Endothelial cell of umbilical vein (primary cell): ENCODE data around the gene ELOA. TPM values are rescaled to one million over a fixed set of nuclear protein-coding genes. Genes with fewer than 3 reads are reported as not detected.

Experiments used
- BruUV-seq: library from RNA; stranded (reverse); fragments of 400-500 nt; replicated peaks from 2 replicates; lab custom pipeline; 2021; lab: Mats Ljungman, UMichigan
- CTCF ChIA-PET: fragments of 300-600, 350-600 bp; sonication (Branson Sonifier 250); formaldehyde crosslinking; loops from one replicate; lab custom pipeline; 2021; ENCODE audit warnings: antibody characterized with exemption, inconsistent platforms; lab: Charles Lee
- POLR2A ChIA-PET: fragments of 300-600, 350-600 bp; sonication (Branson Sonifier 250); formaldehyde crosslinking; loops from one replicate; lab custom pipeline; 2021; ENCODE audit warnings: antibody characterized with exemption, inconsistent platforms; lab: Charles Lee
- DNase-seq: peaks from one replicate; pipeline ENCODE4 v3.0.0-alpha.2; 2011; ENCODE audit warnings: low read depth, low spot score
- FAIRE-seq: peaks from 2 replicates; lab custom pipeline; 2011; peaks lifted over from hg19 to GRCh38; lab: Jason Lieb, UNC
- H2AFZ ChIP-seq: 2 replicates; pipeline ENCODE4 v1.6.0; 2012; ENCODE audit warnings: low read depth, low read length, control low read depth, inconsistent platforms
- H3K27ac ChIP-seq: 2 replicates; pipeline ENCODE4 v1.5.1; 2011; ENCODE audit warnings: low read depth, mild to moderate bottlenecking, control low read depth, low read length, moderate library complexity; ENCODE audit not compliant: insufficient read depth
- H3K27me3 ChIP-seq, 2 experiments: 2 replicates each; pipeline versions ENCODE4 v1.6.0 to v1.6.1; 2011; ENCODE audit warnings: low read length in 2 of 2, mixed read lengths in 1 of 2; ENCODE audit not compliant: control insufficient read depth in 2 of 2, insufficient read depth in 2 of 2
- H3K36me3 ChIP-seq, 2 experiments: 2 replicates in 1 of 2; 3 replicates in 1 of 2; pipeline ENCODE4 v1.5.1; 2011; ENCODE audit warnings: low read length in 2 of 2, mild to moderate bottlenecking in 1 of 2, moderate library complexity in 1 of 2; ENCODE audit not compliant: control insufficient read depth in 2 of 2, insufficient read depth in 2 of 2; ENCODE audit errors: extremely low read depth in 1 of 2
- H3K4me1 ChIP-seq: 3 replicates; pipeline ENCODE4 v1.5.1; 2011; ENCODE audit warnings: mild to moderate bottlenecking, low read length; ENCODE audit not compliant: control insufficient read depth, insufficient read depth; ENCODE audit errors: extremely low read depth
- H3K4me2 ChIP-seq: 2 replicates; pipeline ENCODE4 v1.6.1; 2011; ENCODE audit warnings: low read length, control low read depth, mixed read lengths; ENCODE audit not compliant: insufficient read depth
- H3K4me3 ChIP-seq, 3 experiments: fragments of 200-600 bp in 1 of 3; sonication (generic), shearing (Covaris generic) in 1 of 3; replicated peaks in 1 of 3; 2 replicates each; pipeline ENCODE4 v1.5.1; 2011 to 2016; ENCODE audit warnings: control low read depth in 3 of 3, low read length in 3 of 3, mild to moderate bottlenecking in 2 of 3, inconsistent platforms in 1 of 3, low read depth in 1 of 3, moderate library complexity in 1 of 3; ENCODE audit not compliant: insufficient read depth in 1 of 3
- H3K79me2 ChIP-seq: 2 replicates; pipeline ENCODE4 v1.6.0; 2012; ENCODE audit warnings: low read length, inconsistent platforms; ENCODE audit not compliant: control insufficient read depth, insufficient read depth
- H3K9ac ChIP-seq: replicated peaks from 2 replicates; pipeline ENCODE3; 2011; ENCODE audit warnings: low read length, control low read depth; ENCODE audit not compliant: insufficient read depth; ENCODE audit errors: extremely low read depth
- H3K9me1 ChIP-seq: replicated peaks from 3 replicates; pipeline ENCODE4 v1.6.0; 2011; ENCODE audit warnings: mild to moderate bottlenecking, low read length; ENCODE audit not compliant: control insufficient read depth, insufficient read depth; ENCODE audit errors: extremely low read depth
- H3K9me3 ChIP-seq: replicated peaks from 2 replicates; pipeline ENCODE4 v1.5.1; 2012; ENCODE audit warnings: low read length, inconsistent platforms; ENCODE audit not compliant: control insufficient read depth, insufficient read depth
- H4K20me1 ChIP-seq: replicated peaks from 2 replicates; pipeline ENCODE3; 2011; ENCODE audit warnings: mild to moderate bottlenecking, low read length; ENCODE audit not compliant: control insufficient read depth, insufficient read depth; ENCODE audit errors: extremely low read depth
- FOS ChIP-seq: IDR thresholded peaks from 2 replicates; pipeline ENCODE4 v1.6.1; 2011; ENCODE audit warnings: mild to moderate bottlenecking, low read length, moderate library complexity, borderline replicate concordance; ENCODE audit not compliant: insufficient read depth
- POLR2AphosphoS5 ChIP-seq: IDR thresholded peaks from 2 replicates; pipeline ENCODE4 v1.6.1; 2012; ENCODE audit warnings: low read depth, mild to moderate bottlenecking, control low read depth, low read length, moderate library complexity; ENCODE audit not compliant: insufficient read depth
- dilution Hi-C: fragments of 300-500 bp; cut with MboI; formaldehyde crosslinking; loops from one replicate; pipeline ENCODE4 v1.15.0; 2019; ENCODE audit warnings: low sequenced_read_pairs; ENCODE audit not compliant: extremely low pct_ligation_motif_present
- intact Hi-C: fragments of 100-400 bp; cut with micrococcal nuclease; formaldehyde crosslinking; loops from one replicate; pipeline ENCODE4 v1.10.0; 2022
- polyA plus RNA-seq, 4 experiments: library from polyadenylated mRNA; depleted of rRNA in 3 of 4; stranded (reverse) in 3 of 4; unstranded in 1 of 4; fragments of >200 nt; gene quantifications; 2 replicates each; pipeline versions ENCODE4 v1.2.1 to v1.2.3, GENCODE V29; 2011 to 2012; ENCODE audit warnings: missing spikeins in 1 of 4
- total RNA-seq: library from RNA; stranded (reverse); gene quantifications from 2 replicates; pipeline ENCODE4 v1.2.3, GENCODE V29; 2021

ELOA gene
- total and polyA plus RNA-seq, 2 donors (not counting 3 experiments of a cell fraction or from before 2014, with no cell fraction given): 11.9 to 42.6 TPM

GRCh38 chr1:23752909-23753308 lies 9.6 kb downstream of the ELOA start:
- H3K27me3 ChIP-seq: no peaks in the 10 kb centered on the region
- intact Hi-C loops (no loop called here), dilution Hi-C loops (no loop called here)
- H3K36me3 ChIP-seq: peaks cover 56 to 62% of the 10 kb centered on the region in 2 experiments
- H3K4me2 ChIP-seq: no peak overlapping the region
- H2AFZ ChIP-seq: no peak overlapping the region
- FAIRE-seq: no peak
- H3K9me3 ChIP-seq: no peaks in the 10 kb centered on the region
- H3K9ac ChIP-seq: no peak overlapping the region
- H3K27ac ChIP-seq: no peak overlapping the region
- BruUV-seq: no TSS peak
- DNase-seq: no peak
- no peaks in the 10 kb centered on the region for H3K9me1 ChIP-seq
- TF ChIP-seq FOS: no peak
- no peak for TF ChIP-seq POLR2AphosphoS5
- peaks cover 31% of the 10 kb centered on the region for H3K79me2 ChIP-seq
- peaks cover 8% of the 10 kb centered on the region for H4K20me1 ChIP-seq
- ChIA-PET CTCF (no interaction called here), POLR2A (no interaction called here)
- H3K4me1 ChIP-seq: no peaks in the 10 kb centered on the region
- H3K4me3 ChIP-seq: no peak overlapping the region

GRCh38 chr1:23756676-23757075 lies 13.4 kb downstream of the ELOA start:
- H3K36me3 ChIP-seq: peaks cover 52 to 74% of the 10 kb centered on the region in 2 experiments
- no peaks in the 10 kb centered on the region for H3K9me3 ChIP-seq
- no peak overlapping the region for H3K4me3 ChIP-seq
- H3K9ac ChIP-seq: no peak overlapping the region
- no peaks in the 10 kb centered on the region for H3K9me1 ChIP-seq
- no peak overlapping the region for H3K27ac ChIP-seq
- H3K79me2 ChIP-seq: peaks cover 7% of the 10 kb centered on the region
- no peak for DNase-seq
- TF ChIP-seq POLR2AphosphoS5 (no peak), FOS (peak; percentile 27)
- no peak overlapping the region for H2AFZ ChIP-seq
- H3K4me2 ChIP-seq: no peak overlapping the region
- no peaks in the 10 kb centered on the region for H3K27me3 ChIP-seq
- dilution Hi-C loops (no loop called here), intact Hi-C loops (no loop called here)
- BruUV-seq: no TSS peak
- no peaks in the 10 kb centered on the region for H3K4me1 ChIP-seq
- H4K20me1 ChIP-seq: peaks cover 2% of the 10 kb centered on the region
- ChIA-PET POLR2A (no interaction called here), CTCF (no interaction called here)
- FAIRE-seq: no peak
